ENCODE results near the gene PRKCH. TPM values are rescaled to one million over a fixed set of nuclear protein-coding genes. Genes with fewer than 3 reads are reported as not detected.

Gene PRKCH
- total and polyA plus RNA-seq, 2 of the 13 experiments (the other 11 are each of a cell fraction or from before 2014, with no cell fraction given): 0.48 to 1.3 TPM

DNA sequence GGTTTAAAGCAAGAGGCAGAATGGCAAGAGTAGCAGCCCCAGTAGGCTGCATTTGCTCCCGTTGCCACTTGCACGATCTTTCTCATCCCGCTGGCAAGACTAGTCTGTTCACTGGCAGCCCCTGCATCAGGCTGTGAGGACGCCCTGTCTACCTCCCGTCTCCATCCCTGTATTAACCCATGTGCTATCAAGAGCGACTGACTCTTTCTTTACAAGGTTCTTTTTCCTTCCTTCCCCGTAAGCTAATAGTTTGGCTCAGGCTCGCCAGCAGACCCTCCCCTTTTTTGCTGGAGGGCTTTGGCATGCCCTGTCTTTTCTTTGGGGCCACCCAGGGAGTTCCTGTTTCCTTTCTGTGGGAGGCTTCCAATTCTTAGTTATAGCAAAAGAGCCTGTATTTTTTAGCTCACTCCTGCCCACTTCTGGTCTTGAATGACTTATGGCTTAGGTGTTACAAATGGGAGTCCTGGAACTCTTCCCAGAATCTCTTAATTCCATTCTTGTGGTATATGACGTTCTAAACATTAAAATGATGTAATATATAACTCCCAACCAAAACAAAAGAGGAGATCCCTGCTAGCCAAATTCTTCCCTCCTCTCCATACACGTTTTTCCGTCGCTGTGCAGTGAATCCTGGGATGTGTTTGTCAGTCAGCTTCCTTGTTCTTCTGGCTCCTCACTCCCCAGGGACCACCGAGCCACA is 149.0 kb downstream of the PRKCH start:
- no peak overlapping the region for H3K4me3 ChIP-seq (replicated peaks in 1 of 3; ENCODE audit: insufficient read depth in 1 of 3, low read depth in 2 of 3, low read length in 3 of 3)
- in situ Hi-C loops (cut with HindIII; ENCODE audit: extremely low pct_ligation_motif_present, low pct_unique_long_range_greater_than_20kb) (loop anchor here (5.0 to 10.0 kb wide), 2 partner anchors 64 to 92 kb away; no protein-coding TSS in a partner anchor), intact Hi-C loops (cut with micrococcal nuclease; ENCODE audit: unreplicated experiment) (no loop called here)

More for the DNA sequence above, 149.0 kb downstream of the PRKCH start:
- 90% methylated on average over 13 of the region's 13 CpGs for WGBS (ENCODE audit: low lambda C conversion rate)
- Histone ChIP-seq H3K79me2 (ENCODE audit: insufficient read depth, low read length) (no peaks in the 10 kb centered on the region), H2AFZ (ENCODE audit: low read length) (no peak overlapping the region), H3K36me3 (replicated peaks in 1 of 2; ENCODE audit: control insufficient read depth in 1 of 2, insufficient read depth in 2 of 2, low read length in 2 of 2) (no peaks in the 10 kb centered on the region), H3K4me1 (ENCODE audit: insufficient read depth, low read length) (peaks cover 43% of the 10 kb centered on the region), H3K27me3 (ENCODE audit: control insufficient read depth in 1 of 2, insufficient read depth in 2 of 2, low read length in 2 of 2) (no peaks in the 10 kb centered on the region), H3K9ac (ENCODE audit: insufficient read depth, low read depth, low read length) (no peak overlapping the region), H3K27ac (ENCODE audit: extremely low read length, insufficient read depth, low read length) (no peak overlapping the region), H4K20me1 (ENCODE audit: insufficient read depth, low read length) (no peaks in the 10 kb centered on the region), H3K4me2 (ENCODE audit: low read depth, low read length) (no peak overlapping the region), H3K9me3 (ENCODE audit: low read length) (no peaks in the 10 kb centered on the region)
- ChIA-PET CTCF (ENCODE audit: low intra/inter-chr PET ratio, low total read pairs) (no interaction called here), POLR2A (interaction anchor here (1.2 to 1.4 kb wide), 2 partner anchors 225 to 292 kb away, joined by 3 to 4 read pairs; partner anchors contain the start of genes HIF1A and SNAPC1)
- ATAC-seq (no peak), FAIRE-seq (no peak), DNase-seq (ENCODE audit: low spot score) (no peak)
- no peak for TF ChIP-seq ZNF878 (CRISPR knock-in tag; IDR thresholded peaks at IDR 0.05)
- TF ChIP-seq ZNF563 (CRISPR knock-in tag; IDR thresholded peaks at IDR 0.05): no peak
- no peak for TF ChIP-seq JUND (CRISPR knock-in tag; IDR thresholded peaks at IDR 0.05)
- TF ChIP-seq, protein P1, sequence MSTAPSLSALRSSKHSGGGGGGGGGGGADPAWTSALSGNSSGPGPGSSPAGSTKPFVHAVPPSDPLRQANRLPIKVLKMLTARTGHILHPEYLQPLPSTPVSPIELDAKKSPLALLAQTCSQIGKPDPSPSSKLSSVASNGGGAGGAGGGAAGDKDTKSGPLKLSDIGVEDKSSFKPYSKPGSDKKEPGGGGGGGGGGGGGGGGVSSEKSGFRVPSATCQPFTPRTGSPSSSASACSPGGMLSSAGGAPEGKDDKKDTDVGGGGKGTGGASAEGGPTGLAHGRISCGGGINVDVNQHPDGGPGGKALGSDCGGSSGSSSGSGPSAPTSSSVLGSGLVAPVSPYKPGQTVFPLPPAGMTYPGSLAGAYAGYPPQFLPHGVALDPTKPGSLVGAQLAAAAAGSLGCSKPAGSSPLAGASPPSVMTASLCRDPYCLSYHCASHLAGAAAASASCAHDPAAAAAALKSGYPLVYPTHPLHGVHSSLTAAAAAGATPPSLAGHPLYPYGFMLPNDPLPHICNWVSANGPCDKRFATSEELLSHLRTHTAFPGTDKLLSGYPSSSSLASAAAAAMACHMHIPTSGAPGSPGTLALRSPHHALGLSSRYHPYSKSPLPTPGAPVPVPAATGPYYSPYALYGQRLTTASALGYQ (CRISPR knock-in tag; IDR thresholded peaks at IDR 0.05): no peak
- TF ChIP-seq NBN (conservative IDR thresholded peaks at IDR 0.05): no peak
- TF ChIP-seq TAF15 (IDR thresholded peaks at IDR 0.05; ENCODE audit: low read depth, low read length, poor library complexity, severe bottlenecking): no peak
- no peak for TF ChIP-seq STAT5B (CRISPR knock-in tag; IDR thresholded peaks at IDR 0.05)
- TF ChIP-seq, protein P2, sequence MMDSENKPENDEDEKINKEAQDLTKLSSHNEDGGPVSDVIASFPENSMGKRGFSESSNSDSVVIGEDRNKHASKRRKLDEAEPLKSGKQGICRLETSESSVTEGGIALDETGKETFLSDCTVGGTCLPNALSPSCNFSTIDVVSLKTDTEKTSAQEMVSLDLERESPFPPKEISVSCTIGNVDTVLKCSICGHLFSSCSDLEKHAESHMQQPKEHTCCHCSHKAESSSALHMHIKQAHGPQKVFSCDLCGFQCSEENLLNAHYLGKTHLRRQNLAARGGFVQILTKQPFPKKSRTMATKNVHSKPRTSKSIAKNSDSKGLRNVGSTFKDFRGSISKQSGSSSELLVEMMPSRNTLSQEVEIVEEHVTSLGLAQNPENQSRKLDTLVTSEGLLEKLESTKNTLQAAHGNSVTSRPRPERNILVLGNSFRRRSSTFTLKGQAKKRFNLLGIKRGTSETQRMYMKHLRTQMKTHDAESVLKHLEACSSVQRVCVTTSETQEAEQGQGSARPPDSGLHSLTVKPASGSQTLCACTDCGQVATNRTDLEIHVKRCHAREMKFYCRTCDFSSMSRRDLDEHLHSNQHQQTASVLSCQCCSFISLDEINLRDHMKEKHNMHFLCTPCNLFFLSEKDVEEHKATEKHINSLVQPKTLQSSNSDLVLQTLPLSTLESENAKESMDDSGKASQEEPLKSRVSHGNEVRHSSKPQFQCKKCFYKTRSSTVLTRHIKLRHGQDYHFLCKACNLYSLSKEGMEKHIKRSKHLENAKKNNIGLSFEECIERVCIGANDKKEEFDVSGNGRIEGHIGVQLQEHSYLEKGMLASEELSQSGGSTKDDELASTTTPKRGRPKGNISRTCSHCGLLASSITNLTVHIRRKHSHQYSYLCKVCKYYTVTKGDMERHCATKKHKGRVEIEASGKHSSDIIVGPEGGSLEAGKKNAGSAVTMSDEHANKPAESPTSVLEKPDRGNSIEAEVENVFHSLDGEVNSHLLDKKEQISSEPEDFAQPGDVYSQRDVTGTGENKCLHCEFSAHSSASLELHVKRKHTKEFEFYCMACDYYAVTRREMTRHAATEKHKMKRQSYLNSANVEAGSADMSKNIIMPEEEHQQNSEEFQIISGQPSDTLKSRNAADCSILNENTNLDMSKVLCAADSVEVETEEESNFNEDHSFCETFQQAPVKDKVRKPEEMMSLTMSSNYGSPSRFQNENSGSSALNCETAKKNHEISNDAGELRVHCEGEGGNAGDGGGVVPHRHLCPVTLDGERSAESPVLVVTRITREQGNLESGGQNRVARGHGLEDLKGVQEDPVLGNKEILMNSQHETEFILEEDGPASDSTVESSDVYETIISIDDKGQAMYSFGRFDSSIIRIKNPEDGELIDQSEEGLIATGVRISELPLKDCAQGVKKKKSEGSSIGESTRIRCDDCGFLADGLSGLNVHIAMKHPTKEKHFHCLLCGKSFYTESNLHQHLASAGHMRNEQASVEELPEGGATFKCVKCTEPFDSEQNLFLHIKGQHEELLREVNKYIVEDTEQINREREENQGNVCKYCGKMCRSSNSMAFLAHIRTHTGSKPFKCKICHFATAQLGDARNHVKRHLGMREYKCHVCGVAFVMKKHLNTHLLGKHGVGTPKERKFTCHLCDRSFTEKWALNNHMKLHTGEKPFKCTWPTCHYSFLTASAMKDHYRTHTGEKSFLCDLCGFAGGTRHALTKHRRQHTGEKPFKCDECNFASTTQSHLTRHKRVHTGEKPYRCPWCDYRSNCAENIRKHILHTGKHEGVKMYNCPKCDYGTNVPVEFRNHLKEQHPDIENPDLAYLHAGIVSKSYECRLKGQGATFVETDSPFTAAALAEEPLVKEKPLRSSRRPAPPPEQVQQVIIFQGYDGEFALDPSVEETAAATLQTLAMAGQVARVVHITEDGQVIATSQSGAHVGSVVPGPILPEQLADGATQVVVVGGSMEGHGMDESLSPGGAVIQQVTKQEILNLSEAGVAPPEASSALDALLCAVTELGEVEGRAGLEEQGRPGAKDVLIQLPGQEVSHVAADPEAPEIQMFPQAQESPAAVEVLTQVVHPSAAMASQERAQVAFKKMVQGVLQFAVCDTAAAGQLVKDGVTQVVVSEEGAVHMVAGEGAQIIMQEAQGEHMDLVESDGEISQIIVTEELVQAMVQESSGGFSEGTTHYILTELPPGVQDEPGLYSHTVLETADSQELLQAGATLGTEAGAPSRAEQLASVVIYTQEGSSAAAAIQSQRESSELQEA (CRISPR knock-in tag; IDR thresholded peaks at IDR 0.05; ENCODE audit: not compliant biosample characterization): no peak
- BruUV-seq (replicated peaks): no TSS peak
